Measurements from ENCODE around the gene ZBTB18. TPM values are rescaled to one million over a fixed set of nuclear protein-coding genes. Genes with fewer than 3 reads are reported as not detected.
A peak's percentile ranks its signal among the peaks of the same experiment; 100 is the strongest.

ZBTB18 gene
- total RNA-seq, 1 donor from 2014 or later: 12.2 TPM

DNA sequence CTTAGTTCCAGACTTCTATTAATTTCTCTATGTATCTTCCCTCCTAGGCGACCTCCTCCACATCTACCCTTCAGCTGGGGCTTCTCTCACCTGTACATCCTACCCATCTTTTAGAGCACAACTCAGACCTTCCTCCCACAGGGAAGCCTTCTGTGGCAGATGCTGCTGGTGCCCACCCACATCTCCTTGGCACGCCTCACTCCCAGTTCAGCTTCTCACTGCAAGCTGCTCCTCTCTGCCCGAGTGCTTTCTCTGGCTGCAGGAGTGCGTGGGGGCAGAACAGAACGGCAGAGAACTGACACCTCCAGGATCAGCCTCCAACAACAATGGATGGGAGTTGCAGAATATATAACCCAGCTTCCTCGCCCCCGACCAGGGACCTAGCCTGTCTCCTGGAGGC lies 36.5 kb downstream of the ZBTB18 start:
- no peak for DNase-seq (ENCODE audit: low read depth in 2 of 2)

DNA sequence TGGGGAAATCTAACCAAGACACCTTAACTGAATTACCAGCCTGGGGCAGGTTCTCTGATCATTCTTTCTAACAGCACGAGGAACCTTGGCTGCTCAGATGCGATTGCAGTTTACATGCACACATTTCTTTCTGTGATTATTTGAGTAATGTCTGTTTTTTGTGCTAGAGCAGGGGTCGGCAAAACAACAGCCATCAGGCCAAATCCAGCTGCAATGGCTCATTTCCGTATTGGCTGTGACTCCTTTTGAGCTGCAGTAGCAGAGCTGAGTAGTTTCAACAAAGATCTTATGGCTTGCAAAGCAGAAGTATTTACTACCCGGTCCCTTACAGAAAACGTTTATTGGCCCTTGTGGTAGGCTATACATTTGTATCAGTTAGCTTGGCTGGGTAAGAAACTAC lies 37.1 kb downstream of the ZBTB18 start:
- DNase-seq (ENCODE audit: low read depth in 2 of 2): no peak

DNA sequence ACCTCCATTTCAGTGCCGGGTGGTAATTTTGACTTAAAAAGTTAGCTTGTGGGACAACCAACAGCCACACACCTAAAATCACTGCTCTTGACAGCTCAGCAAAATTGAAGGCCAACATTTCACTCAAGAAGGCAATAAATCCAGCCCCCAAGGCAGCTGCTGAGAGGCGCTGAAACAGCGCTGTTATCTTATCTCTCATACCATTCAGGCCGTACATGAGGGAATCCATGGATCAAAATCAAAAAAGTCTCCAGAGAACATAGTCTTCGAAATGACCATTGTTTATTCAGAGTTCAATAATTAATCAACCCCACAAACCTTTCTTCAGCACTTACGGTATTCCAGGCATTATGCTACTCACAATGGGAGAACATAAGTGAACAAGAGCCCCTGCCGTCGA lies 38.5 kb downstream of the ZBTB18 start:
- no peak for DNase-seq (ENCODE audit: low read depth in 2 of 2)

DNA sequence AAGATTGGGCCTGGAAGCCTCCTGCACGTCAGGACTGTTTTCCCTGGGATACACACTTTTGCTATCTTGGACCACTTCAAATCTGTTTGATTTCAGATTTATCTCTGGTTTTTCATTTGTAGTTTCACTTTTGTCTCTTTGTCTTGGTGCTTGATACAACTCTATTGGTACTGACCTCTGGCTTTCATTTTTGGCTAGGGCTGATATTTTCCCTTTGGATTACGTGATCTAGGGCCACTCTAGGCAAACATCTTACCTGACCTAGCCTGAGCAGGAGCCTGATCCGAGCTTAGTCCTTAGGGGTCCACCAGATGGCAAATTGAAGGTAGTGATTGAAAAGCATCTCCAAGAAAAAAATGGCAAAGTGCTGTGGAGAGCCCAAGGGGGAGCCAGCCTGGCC lies 39.6 kb downstream of the ZBTB18 start:
- DNase-seq (ENCODE audit: low read depth in 2 of 2): no peak

DNA sequence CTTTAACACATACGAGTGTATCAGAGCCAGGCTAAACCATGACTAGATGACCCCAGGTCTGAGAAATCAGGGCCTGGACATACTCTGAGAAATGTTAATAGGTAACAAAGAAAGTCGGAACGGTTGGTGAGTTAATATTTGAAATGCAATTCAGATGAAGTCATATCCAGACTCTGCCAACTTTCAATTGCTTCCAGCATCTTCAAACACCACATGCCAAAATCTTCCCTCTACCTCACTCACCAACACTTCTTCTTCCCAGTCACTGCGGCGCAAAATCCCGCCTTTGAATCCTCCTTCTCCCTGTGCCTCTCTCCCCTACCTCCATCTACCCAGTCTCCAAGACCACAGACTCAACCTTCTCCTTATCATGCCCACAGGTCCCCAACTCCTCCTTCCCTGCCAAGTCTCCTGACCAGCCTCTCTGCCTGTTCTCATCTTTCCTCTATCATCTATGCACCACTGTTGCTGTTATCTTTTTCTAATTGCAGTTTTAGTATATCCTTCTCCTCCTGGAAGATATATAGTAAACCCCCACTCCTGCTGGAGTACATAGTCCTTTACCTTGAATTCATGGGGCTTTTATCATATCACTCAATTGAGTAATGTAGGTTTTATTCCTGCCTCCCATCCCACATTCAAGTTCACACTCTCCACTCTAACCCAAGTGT lies 41.3 kb downstream of the ZBTB18 start:
- no peak for DNase-seq (ENCODE audit: low read depth in 2 of 2)

DNA sequence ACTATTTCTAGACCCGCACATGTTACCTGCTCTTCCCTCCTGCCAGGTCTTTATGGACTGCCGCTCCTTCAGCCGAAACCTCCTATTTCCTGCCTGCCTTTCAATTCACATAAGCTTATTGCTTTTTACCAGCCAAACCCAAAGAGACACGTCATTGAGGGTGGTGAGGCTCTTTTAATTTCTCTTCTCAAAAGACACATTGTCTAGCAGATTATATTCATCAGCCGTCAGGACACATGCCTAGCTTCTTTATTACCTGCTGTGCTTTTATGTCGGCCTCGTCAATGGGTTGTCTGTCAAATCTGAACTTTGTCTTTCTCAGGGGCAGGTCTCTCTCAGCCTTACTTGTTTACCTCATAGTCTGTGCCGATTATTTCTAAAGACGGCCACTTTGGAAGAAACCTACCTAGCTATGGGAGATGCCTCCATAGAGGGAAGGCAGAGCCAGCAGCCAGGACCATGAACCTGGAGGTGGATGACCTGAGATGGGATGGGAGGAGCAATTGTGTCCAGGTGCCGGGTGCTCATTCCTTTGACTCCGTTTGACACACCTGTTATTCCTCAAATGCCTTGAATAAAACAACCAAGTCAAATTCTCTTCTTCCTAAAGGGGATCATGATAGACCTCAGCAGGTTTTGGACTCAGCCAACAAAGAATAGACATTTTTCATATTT lies 42.0 kb downstream of the ZBTB18 start:
- no peak for DNase-seq (ENCODE audit: low read depth in 2 of 2)

DNA sequence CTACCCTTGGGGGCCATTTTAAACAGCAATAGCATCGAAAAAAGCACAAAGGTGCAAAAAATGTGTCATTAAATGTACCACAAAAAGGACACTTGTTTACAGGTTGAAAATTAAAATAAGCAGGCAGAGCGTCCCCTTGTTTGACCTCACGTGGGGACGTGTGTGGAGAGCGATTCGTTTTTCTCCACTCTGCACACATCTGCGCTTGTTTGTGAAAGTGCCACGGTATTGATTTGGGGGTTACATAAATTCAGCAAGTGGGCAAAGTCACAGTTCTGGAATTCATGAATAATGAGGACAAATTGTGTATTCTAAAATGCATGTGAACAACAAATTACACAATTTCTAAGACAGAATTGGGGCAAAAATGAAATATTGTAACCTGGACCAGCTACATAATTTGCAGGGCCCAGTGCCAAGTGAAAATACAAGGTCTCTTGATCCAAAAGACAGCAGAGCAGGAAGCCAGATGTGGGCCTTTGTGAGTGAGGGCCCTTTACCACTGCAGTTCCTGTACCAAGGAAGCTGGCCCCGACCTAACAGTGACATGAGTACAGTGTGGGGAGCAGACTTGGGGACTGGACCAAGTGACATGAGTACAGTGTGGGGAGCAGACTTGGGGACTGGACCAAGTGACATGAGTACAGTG lies 43.9 kb downstream of the ZBTB18 start:
- DNase-seq (ENCODE audit: low read depth in 2 of 2): no peak

DNA sequence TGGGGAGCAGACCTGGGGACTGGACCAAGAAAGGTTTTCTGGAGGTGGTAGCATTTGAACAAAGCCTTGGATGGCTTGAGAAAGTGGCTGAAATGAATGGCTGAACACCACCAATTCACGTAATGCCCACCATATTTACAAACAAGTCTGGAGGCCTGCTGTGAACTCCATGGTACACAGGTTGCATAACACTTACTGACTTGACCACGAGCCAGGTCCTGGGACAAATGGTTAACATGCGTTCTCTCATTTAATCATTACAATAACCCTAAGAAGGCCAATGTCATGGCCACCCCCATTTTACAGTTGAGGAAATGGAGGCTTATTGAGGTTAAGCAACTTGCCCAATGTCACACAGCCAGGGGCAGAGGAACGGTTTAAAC lies 44.4 kb downstream of the ZBTB18 start:
- no peak for DNase-seq (ENCODE audit: low read depth in 2 of 2)

DNA sequence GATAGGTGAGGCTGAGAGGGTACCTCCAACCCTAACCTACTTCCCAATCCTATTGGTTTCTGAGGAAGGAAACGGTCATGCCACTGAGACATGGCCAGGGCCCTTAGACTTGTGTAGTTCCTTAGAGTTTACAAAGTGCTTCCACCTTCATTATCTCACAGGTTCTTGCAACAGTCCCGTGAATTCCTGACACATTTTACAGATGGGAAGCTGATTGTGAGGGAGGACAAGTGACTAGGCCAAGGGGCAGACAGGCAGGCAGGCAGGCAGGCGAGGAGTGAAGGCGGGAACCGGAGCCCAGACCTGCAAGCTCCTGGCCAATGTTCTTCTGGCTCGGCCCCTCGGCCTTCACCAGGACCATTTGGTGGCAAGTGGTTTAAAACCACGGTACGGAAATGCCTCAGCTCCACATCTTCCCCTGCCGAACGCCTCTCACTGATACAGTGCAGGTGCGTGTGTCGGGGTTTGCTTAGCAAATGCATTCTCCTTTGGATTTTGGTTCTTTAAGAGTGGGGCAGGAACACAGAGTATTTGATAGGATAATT lies 45.1 kb downstream of the ZBTB18 start:
- DNase-seq (ENCODE audit: low read depth in 2 of 2): no peak

DNA sequence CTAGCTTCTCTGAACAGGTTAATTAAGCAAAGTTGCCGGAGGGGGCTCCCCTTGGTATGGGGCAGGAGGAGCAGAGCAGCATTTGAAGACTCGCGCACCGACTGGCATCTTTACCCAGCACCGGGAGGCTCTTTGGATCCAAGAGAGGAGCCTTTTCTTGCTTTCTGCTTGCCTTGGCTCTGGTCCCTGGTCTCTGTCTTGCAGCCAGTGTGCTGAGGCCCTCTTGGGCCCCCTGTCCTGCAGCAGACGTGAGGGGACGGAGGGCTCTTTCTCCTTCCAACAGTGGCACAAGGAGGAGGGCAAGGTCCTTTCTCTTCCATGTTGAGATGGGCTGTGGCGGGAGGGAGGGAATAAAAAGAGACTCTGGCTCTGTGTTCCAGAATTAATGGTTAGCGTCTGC lies 45.6 kb downstream of the ZBTB18 start:
- DNase-seq (ENCODE audit: low read depth in 2 of 2): no peak

DNA sequence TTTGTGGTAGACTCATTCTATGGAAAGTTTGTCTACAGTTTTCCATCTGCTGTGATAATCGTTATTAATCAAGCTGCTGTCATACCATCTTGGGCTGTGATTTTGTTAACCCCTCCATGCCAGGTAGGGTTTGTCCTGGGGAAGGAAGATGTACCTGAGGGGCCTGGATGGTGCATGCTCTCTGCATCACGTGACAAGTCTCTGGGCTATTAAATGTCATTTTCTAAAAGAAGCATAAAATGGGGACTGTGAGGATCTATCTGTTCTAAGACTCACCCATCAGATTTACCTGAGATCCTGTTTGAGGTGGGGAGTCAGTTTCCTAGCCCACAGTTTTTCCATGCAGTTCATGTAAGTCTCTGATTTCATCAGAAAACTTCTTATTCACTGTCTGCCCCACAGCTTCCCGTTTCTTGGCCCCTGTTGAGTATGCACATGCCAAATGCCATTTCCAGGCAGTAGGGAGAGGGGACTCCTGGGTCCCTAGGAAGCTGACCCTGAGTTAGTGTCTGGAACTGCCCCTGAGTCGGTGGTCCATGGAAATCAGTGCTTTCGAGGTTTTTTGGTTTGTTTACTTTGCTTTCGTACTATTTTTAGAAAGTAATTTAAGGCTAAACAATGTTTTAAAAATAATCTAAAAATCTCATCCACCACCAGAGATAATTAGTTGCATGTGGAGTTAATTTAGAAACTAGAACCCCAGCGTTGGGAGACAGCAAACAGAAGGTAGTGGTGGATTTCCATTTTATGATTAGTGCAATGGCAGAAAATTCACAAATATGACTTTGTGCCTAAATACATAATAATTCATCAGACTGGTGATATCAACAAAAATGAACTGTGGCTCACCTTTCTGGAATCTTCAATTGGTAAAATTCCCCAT lies 46.7 kb downstream of the ZBTB18 start:
- DNase-seq (ENCODE audit: low read depth in 2 of 2): no peak

DNA sequence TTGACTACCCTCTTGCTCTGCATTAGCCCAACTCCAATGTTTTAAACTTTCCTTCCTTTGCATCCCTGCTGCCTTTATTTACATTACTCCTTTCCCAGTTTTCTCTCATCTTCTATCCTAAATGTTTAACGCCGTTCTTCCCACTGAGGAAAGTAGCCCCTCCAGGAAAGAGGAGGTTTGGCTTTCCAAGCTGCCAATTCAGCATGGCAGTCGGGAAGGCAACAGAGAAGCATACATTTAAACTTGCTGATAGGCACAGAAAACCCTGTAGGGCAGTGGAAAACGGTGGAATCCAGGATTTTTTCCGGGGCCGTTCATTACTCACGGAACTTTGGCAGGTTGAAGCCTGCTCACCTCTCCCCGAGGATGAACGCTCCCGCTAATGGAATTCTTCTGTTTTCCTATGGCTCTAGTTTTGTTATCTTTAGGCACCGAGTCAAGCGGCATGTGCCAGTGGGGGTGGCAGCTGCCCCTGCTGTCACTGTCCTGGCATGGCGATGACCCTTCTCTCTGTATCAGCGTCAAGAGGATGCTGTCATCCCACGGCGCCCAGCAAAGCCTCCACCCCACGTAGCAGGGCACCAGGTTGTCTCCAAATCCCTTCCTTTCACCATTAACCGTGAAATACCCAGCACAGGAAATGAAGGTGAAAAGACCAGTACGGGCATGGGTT lies 48.3 kb downstream of the ZBTB18 start:
- no peak for DNase-seq (ENCODE audit: low read depth in 2 of 2)

DNA sequence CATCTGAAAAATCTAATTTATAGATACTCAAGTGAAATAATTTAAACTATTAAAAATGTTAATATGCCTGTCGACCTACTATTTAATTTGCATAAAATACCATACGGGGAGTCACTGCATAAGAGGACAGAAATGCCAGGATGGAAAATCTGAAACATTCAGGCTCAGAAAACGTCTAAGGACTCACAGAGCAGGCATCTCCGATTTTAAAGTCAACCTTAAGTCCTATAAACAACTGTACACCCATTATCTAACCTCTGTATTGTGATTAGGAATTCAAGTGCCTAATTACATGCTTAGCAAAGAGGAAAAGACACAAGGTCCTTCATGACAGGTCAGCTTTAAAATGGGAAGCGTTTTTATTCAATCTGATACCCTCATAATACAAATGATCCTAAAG lies 49.2 kb downstream of the ZBTB18 start:
- no peak for DNase-seq (ENCODE audit: low read depth in 2 of 2)

DNA sequence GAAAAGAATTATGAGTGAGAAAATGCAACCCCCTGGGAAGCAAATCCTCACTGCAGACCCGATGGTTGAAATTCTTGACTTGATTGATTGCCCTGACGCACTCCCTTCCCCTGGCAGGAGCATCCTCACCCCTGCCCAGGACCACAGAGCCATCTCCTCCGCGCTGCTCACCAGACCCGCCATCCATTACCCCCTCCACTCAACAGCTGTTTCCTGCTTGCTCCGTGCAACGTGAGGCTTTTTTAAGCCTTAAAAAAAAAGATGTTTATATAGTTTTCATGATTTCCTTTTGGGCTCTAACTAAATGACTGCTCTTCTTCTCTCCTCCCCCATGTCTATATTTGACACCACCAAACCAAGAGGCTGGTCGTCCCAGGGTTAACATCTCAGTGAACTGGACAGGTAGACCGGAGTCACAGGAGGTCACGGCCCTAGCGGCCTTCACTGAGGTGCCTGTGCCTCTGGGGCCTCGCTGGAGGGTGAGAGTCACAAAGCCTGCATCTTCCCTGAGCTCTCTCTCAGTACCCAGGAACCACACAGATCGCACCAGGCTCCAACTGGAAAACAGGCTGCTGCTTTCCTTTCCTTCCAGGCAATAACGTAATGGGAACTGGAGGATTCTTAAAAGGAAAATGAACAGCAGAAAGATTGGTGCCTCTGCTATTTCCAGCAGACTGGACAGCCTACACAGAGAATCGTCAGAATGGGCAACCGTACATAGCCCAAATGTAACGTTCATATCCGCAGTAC lies 49.8 kb downstream of the ZBTB18 start:
- DNase-seq (ENCODE audit: low read depth in 2 of 2): peak in 1 of 2 donors; percentile 70

DNA sequence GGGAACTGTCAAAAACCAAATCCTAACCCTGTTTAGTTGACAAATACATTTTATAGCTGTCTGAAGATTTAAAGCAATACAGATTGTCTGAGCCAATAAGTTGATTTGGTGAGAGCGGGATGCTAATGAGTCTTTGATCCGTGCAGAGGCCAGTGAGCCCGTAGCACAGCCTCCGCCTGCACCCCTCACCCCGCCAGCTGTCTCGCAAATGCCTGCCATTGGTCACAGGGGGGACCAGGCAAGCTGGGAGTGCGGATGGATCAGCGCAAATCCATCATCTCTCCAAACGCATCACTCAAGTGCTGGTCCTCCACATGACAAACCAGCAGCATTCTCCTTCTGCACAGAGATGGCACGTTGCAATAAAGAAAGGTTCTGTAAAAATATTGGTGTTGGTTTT lies 51.0 kb downstream of the ZBTB18 start:
- DNase-seq (ENCODE audit: low read depth in 2 of 2): no peak

DNA sequence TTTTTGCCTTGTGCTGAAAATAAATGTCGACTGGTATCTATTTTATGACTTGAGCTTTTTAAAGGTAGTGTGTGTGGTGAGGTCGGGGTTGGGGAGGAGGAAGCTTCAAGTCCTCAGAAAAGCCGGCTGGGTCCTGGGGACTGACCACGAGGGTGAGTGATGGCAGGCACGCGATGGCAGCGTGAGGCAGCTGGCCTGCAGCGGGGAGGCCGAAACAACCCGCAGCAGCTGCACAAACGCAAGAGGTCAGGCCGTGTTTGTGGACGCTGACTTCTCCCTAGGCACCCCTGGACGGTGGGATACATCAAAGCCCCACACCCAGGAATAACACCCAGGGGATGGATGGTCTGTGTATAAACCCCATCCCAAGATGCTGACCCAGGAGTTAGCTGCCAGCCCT lies 51.4 kb downstream of the ZBTB18 start:
- DNase-seq (ENCODE audit: low read depth in 2 of 2): no peak

DNA sequence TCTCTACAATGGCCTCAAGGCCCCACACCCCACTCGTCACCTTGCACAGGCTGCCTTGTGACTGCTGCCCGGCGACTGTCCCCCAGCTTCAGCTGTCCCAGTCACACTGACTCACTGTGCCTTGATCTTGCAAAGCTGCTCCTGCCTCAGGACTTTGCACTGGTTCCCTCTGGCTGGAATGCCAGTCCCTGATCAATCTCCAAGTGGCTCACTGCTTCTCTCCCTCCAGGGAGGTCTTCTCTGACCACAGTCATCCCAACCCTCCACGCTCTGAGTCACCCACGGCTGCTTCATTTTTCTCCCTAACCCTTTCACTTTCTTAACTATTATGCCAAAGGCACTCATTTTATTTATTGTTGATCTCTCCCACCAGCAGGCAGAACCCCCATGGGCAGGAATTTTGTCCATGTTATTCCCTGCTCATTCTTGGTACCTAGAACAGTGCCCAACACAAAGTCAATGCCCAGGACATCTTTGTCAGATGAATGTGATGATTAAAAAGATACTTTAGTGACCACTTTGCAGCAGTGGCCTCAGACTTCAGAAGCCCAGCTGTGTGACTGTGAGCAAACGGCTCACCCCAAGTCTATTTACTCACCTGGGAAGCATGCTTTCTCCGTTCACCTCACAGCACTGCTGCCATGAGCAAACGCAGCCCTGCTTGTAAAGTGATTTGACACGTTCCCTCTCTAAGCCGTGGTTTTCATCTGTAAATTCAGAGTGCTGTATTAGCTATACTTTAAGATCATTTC lies 53.4 kb downstream of the ZBTB18 start:
- DNase-seq (ENCODE audit: low read depth in 2 of 2): no peak

DNA sequence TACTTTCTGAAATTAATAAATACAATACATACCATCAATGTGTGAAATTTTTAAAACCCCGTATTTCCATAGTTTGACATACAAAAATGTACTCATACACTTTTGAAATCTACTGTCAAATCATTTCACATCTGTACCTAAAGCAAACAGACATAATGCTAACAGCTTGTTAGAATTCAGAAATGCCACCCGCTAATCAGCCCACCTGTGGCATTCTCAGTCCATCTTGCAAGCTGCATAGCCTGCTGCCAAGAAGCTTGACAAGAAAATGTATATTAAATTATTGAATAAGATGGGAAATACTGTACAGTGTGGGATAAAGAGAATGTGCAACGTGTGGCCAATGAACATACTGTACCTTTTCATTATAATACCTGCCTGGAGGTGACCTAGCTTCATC lies 55.1 kb downstream of the ZBTB18 start:
- no peak for DNase-seq (ENCODE audit: low read depth in 2 of 2)
